Measurements from ENCODE around the gene CD3G.

Gene CD3G

GRCh38 chr11:118341261-118341660, 2.9 kb upstream of the CD3G start:
- TF ChIP-seq, protein P1, sequence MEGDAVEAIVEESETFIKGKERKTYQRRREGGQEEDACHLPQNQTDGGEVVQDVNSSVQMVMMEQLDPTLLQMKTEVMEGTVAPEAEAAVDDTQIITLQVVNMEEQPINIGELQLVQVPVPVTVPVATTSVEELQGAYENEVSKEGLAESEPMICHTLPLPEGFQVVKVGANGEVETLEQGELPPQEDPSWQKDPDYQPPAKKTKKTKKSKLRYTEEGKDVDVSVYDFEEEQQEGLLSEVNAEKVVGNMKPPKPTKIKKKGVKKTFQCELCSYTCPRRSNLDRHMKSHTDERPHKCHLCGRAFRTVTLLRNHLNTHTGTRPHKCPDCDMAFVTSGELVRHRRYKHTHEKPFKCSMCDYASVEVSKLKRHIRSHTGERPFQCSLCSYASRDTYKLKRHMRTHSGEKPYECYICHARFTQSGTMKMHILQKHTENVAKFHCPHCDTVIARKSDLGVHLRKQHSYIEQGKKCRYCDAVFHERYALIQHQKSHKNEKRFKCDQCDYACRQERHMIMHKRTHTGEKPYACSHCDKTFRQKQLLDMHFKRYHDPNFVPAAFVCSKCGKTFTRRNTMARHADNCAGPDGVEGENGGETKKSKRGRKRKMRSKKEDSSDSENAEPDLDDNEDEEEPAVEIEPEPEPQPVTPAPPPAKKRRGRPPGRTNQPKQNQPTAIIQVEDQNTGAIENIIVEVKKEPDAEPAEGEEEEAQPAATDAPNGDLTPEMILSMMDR (IDR thresholded peaks at IDR 0.05; ENCODE audit: insufficient read depth, missing control alignments) = no peak
- no peak for DNase-seq (ENCODE audit: insufficient read length, low spot score)
- no peak for FAIRE-seq

DNA sequence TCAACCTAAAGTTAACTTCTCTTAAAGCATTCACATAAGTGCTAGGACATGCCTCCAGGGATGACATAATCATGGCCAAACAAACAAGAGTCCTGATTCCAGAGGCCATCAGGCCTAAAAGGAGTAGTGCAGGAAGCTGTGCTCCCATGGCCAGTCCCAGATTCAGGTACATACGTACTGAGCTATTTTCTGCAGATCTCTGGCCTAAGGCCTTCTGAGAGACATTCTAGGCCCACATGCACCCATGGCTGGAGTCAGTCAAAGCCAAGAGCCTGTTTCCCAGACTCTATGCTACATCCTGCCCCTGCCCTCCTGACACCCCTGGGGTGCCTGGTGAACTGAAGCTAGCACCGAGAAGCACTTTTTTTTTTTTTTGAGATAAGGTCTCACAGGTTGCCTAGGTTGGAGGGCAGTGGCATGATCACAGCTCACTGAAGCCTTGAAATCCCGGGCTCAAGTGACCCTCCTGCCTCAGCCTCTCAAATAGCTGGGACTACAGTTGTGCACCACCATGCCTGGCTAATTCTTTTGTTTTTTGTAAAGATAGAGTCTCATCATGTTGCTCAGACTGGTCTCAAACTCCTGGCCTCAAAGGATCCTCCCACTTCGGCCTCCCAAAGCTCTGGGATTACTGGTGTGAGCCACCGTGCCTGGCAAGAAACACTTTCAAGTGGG, 2.2 kb upstream of the CD3G start:
- FAIRE-seq = no peak
- no peak for DNase-seq (ENCODE audit: insufficient read length, low spot score)
- TF ChIP-seq, protein P1 (IDR thresholded peaks at IDR 0.05; ENCODE audit: insufficient read depth, missing control alignments) = no peak

GRCh38 chr11:118342503-118343161, 1.5 kb upstream of the CD3G start, which contains the start of gene CD3D:
Gene CD3D, minus strand, starts transcription at chr11:118342705. Its CDS starts 98 bp downstream, at chr11:118342607.
- TF ChIP-seq, protein P1 (IDR thresholded peaks at IDR 0.05; ENCODE audit: insufficient read depth, missing control alignments) = no peak
- FAIRE-seq (no peak), DNase-seq (ENCODE audit: insufficient read length, low spot score) (no peak)

GRCh38 chr11:118343248-118343647, 896 bp upstream of the CD3G start:
- FAIRE-seq (no peak), DNase-seq (ENCODE audit: insufficient read length, low spot score) (no peak)
- TF ChIP-seq, protein P1 (IDR thresholded peaks at IDR 0.05; ENCODE audit: insufficient read depth, missing control alignments) = no peak

GRCh38 chr11:118349475-118349874, 5.3 kb downstream of the CD3G start:
- no peak for FAIRE-seq
- DNase-seq (ENCODE audit: insufficient read length, low spot score) = no peak
- TF ChIP-seq, protein P1 (IDR thresholded peaks at IDR 0.05; ENCODE audit: insufficient read depth, missing control alignments) = no peak

DNA sequence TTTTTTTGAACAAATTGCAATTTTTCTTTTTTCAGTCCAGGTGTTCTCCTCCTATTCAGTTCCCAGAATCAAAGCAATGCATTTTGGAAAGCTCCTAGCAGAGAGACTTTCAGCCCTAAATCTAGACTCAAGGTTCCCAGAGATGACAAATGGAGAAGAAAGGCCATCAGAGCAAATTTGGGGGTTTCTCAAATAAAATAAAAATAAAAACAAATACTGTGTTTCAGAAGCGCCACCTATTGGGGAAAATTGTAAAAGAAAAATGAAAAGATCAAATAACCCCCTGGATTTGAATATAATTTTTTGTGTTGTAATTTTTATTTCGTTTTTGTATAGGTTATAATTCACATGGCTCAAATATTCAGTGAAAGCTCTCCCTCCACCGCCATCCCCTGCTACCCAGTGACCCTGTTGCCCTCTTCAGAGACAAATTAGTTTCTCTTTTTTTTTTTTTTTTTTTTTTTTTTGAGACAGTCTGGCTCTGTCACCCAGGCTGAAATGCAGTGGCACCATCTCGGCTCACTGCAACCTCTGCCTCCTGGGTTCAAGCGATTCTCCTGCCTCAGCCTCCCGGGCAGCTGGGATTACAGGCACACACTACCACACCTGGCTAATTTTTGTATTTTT, 9.1 kb downstream of the CD3G start:
- DNase-seq (ENCODE audit: insufficient read length, low spot score) = no peak
- FAIRE-seq = no peak
- TF ChIP-seq, protein P1 (IDR thresholded peaks at IDR 0.05; ENCODE audit: insufficient read depth, missing control alignments) = peak; percentile 47

Measured in D721Med (cell line).